K562 (cell line): ENCODE data around the gene GLB1L2. TPM values are rescaled to one million over a fixed set of nuclear protein-coding genes. Genes with fewer than 3 reads are reported as not detected.

Experiments
- ARID3B ChIP-seq: fragments of 250-450 bp; sonication (Bioruptor Pico); IDR thresholded peaks from 2 replicates; pipeline ENCODE4 v1.4.0; 2020; ENCODE audit warnings: borderline replicate concordance
- CBFA2T3 ChIP-seq: fragments of 450-650 bp; IDR thresholded peaks from 2 replicates; pipeline ENCODE4 v1.6.1; 2017
- CBX2 ChIP-seq: fragments of 200-600 bp; sonication (generic); IDR thresholded peaks from one replicate; pipeline ENCODE4 v1.6.1; 2012; ENCODE audit warnings: mild to moderate bottlenecking, low read length, inconsistent platforms; ENCODE audit not compliant: insufficient read depth, poor library complexity, severe bottlenecking
- HMG20A ChIP-seq: fragments of 450-650 bp; formaldehyde crosslinking; conservative IDR thresholded peaks from 2 replicates; pipeline ENCODE4 v1.4.0; 2020; ENCODE audit warnings: mild to moderate bottlenecking, mixed read lengths
- JUNB ChIP-seq: fragments of 450-650 bp; formaldehyde crosslinking; conservative IDR thresholded peaks from 2 replicates; pipeline ENCODE4 v1.4.0; 2020; ENCODE audit warnings: mild to moderate bottlenecking
- NFIC ChIP-seq: fragments of 450-650 bp; IDR thresholded peaks from 2 replicates; pipeline ENCODE4 v1.6.1; 2017; ENCODE audit warnings: mild to moderate bottlenecking, inconsistent platforms
- NONO ChIP-seq, 2 experiments: fragments of 200-400 bp in 1 of 2; fragments of 450-650 bp in 1 of 2; formaldehyde crosslinking in 1 of 2; IDR thresholded peaks; 2 replicates each; pipeline ENCODE4 v1.6.1; 2017; ENCODE audit warnings: low read depth in 2 of 2, mild to moderate bottlenecking in 2 of 2, moderate library complexity in 2 of 2, low read length in 1 of 2
- PCBP2 ChIP-seq: fragments of 200-400 bp; formaldehyde crosslinking; IDR thresholded peaks from 2 replicates; pipeline ENCODE4 v1.6.1; 2018; ENCODE audit warnings: low read length, low read depth, mild to moderate bottlenecking, moderate library complexity; ENCODE audit not compliant: poor library complexity, severe bottlenecking
- POLR2A ChIP-seq: fragments of 450-650 bp; conservative IDR thresholded peaks from 2 replicates; pipeline ENCODE4 v1.6.1; 2016
- POLR3A ChIP-seq: IDR thresholded peaks from 2 replicates; pipeline ENCODE4 v1.6.1; 2011; ENCODE audit warnings: borderline replicate concordance, mild to moderate bottlenecking, moderate library complexity; ENCODE audit not compliant: insufficient read length, insufficient read depth; ENCODE audit errors: extremely low read depth
- PTBP1 ChIP-seq: fragments of 200-400 bp; formaldehyde crosslinking; IDR thresholded peaks from 2 replicates; pipeline ENCODE4 v1.6.1; 2017; ENCODE audit warnings: low read depth, low read length
- RBFOX2 ChIP-seq: fragments of 200-400 bp; formaldehyde crosslinking; IDR thresholded peaks from 2 replicates; pipeline ENCODE4 v1.6.1; 2017; ENCODE audit warnings: low read depth, mild to moderate bottlenecking, low read length, moderate library complexity
- TBP ChIP-seq: optimal IDR thresholded peaks from 2 replicates; pipeline ENCODE3; 2011; ENCODE audit warnings: low read depth, low read length, improper control_type of control experiment
- YY1 ChIP-seq, 3 experiments: IDR thresholded peaks; 2 replicates each; pipeline ENCODE4 v1.6.1; 2011; ENCODE audit warnings: low read length in 2 of 3, mild to moderate bottlenecking in 2 of 3, moderate library complexity in 2 of 3, borderline replicate concordance in 1 of 3, control low read depth in 1 of 3, low read depth in 1 of 3; ENCODE audit not compliant: insufficient read depth in 3 of 3, insufficient replicate concordance in 2 of 3, control insufficient read depth in 1 of 3, insufficient read length in 1 of 3; ENCODE audit errors: extremely low read depth in 1 of 3
- ZNF57 ChIP-seq: fragments of 450-650 bp; formaldehyde crosslinking; IDR thresholded peaks from 2 replicates; pipeline ENCODE4 v1.4.0; 2020; ENCODE audit warnings: mild to moderate bottlenecking, moderate library complexity
- ZNF639 ChIP-seq, 2 experiments: fragments of 200-800 bp in 1 of 2; sonication (Bioruptor generic) in 1 of 2; sonication (generic) in 1 of 2; formaldehyde crosslinking in 1 of 2; IDR thresholded peaks in 1 of 2; conservative IDR thresholded peaks in 1 of 2; 2 replicates each; pipeline versions ENCODE4 v1.5.0 to v1.6.1; 2016 to 2020; ENCODE audit warnings: missing compliant biosample characterization in 1 of 2, missing genetic modification characterization in 1 of 2, missing genetic modification reagents in 1 of 2
- polyA plus RNA-seq, 8 experiments: library from polyadenylated mRNA; depleted of rRNA in 4 of 8; stranded (reverse) in 5 of 8; unstranded in 3 of 8; fragments of >200 nt; fragmentation: Nextera tagmentation in 2 of 8; fragmentation: Illumina TruSeq in 1 of 8; extraction: Ambion mirVana in 2 of 8; extraction: Trizol in 1 of 8; gene quantifications; 2 replicates each; pipeline versions ENCODE4 v1.2.1 to v1.2.3, GENCODE V29; 2011 to 2014; ENCODE audit warnings: inconsistent platforms in 1 of 8, missing spikeins in 1 of 8
- total RNA-seq, 7 experiments: library from RNA; depleted of rRNA in 6 of 7; stranded (reverse); fragments of >200 nt in 6 of 7; fragmentation: Illumina TruSeq in 2 of 7; extraction: Trizol in 2 of 7; gene quantifications; 2 replicates each; pipeline versions ENCODE4 v1.2.1 to v1.2.3, GENCODE V29; 2011 to 2021; ENCODE audit warnings: low replicate concordance in 1 of 7
- TF ChIP-seq, protein P1 (sequence below): fragments of 450-650 bp; IDR thresholded peaks from 2 replicates; pipeline ENCODE4 v1.6.1; 2017; ENCODE audit warnings: mild to moderate bottlenecking, moderate library complexity
- TF ChIP-seq, protein P2 (sequence below): sonication (generic); formaldehyde crosslinking; IDR thresholded peaks from 2 replicates; pipeline ENCODE4 v1.8.1; 2023; ENCODE audit warnings: mild to moderate bottlenecking, missing genetic modification reagents

Gene GLB1L2
- total and polyA plus RNA-seq, 9 of the 15 experiments (the other 6 are each of a cell fraction or from before 2014, with no cell fraction given): 0.84 to 21.4 (median 13.8) TPM

GRCh38 chr11:134331354-134332188 is at the start of gene GLB1L2 (continued):
- no peak for TF ChIP-seq HMG20A (CRISPR knock-in tag)
- TF ChIP-seq JUNB (CRISPR knock-in tag): no peak
- no peak for TF ChIP-seq CBX2
- TF ChIP-seq PCBP2: no peak
- TF ChIP-seq ZNF639 (CRISPR knock-in tag; conservative IDR thresholded peaks at IDR 0.05 in 1 of 2, IDR thresholded peaks at IDR 0.05 in 1 of 2): peak in 1 of 2 experiments; percentile 39; a peak in 1 of 4 replicates
- TF ChIP-seq YY1 (IDR thresholded peaks at IDR 0.05; ENCODE audit: borderline replicate concordance in 1 of 3, control insufficient read depth in 1 of 3, extremely low read depth in 1 of 3, insufficient read depth in 3 of 3, insufficient read length in 1 of 3, insufficient replicate concordance in 2 of 3, low read depth in 1 of 3, low read length in 2 of 3): peak in 1 of 3 experiments; percentile 24
- TF ChIP-seq CBFA2T3: no peak
- TF ChIP-seq, protein P1, sequence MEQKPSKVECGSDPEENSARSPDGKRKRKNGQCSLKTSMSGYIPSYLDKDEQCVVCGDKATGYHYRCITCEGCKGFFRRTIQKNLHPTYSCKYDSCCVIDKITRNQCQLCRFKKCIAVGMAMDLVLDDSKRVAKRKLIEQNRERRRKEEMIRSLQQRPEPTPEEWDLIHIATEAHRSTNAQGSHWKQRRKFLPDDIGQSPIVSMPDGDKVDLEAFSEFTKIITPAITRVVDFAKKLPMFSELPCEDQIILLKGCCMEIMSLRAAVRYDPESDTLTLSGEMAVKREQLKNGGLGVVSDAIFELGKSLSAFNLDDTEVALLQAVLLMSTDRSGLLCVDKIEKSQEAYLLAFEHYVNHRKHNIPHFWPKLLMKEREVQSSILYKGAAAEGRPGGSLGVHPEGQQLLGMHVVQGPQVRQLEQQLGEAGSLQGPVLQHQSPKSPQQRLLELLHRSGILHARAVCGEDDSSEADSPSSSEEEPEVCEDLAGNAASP: no peak
- peak in 1 of 2 experiments; percentile 24; a peak in 1 of 4 replicates for TF ChIP-seq NONO (IDR thresholded peaks at IDR 0.05; ENCODE audit: low read depth in 2 of 2, low read length in 1 of 2)
- TF ChIP-seq TBP: no peak
- TF ChIP-seq ZNF57 (CRISPR knock-in tag): no peak
- TF ChIP-seq ARID3B (CRISPR knock-in tag): no peak
- no peak for TF ChIP-seq POLR2A
- no peak for TF ChIP-seq PTBP1
- TF ChIP-seq RBFOX2: peak; percentile 70
- TF ChIP-seq POLR3A: no peak
- TF ChIP-seq, protein P2, sequence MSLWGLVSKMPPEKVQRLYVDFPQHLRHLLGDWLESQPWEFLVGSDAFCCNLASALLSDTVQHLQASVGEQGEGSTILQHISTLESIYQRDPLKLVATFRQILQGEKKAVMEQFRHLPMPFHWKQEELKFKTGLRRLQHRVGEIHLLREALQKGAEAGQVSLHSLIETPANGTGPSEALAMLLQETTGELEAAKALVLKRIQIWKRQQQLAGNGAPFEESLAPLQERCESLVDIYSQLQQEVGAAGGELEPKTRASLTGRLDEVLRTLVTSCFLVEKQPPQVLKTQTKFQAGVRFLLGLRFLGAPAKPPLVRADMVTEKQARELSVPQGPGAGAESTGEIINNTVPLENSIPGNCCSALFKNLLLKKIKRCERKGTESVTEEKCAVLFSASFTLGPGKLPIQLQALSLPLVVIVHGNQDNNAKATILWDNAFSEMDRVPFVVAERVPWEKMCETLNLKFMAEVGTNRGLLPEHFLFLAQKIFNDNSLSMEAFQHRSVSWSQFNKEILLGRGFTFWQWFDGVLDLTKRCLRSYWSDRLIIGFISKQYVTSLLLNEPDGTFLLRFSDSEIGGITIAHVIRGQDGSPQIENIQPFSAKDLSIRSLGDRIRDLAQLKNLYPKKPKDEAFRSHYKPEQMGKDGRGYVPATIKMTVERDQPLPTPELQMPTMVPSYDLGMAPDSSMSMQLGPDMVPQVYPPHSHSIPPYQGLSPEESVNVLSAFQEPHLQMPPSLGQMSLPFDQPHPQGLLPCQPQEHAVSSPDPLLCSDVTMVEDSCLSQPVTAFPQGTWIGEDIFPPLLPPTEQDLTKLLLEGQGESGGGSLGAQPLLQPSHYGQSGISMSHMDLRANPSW (CRISPR knock-in tag): no peak
- TF ChIP-seq NFIC: no peak
